DOHH2 (cell line): ENCODE measurements around the gene TRA2B.

Source experiments
- EZH2phosphoT487 ChIP-seq: fragments of 200-600 bp; sonication (generic); IDR thresholded peaks from 2 replicates; pipeline ENCODE4 v1.6.1; 2017; ENCODE audit warnings: borderline replicate concordance, mild to moderate bottlenecking, antibody characterized with exemption, low read length, moderate library complexity, mixed read lengths
- TF ChIP-seq, protein P1 (sequence below): fragments of 200-600 bp; sonication (generic); IDR thresholded peaks from one replicate; pipeline ENCODE4 v1.5.1; 2014; ENCODE audit warnings: antibody characterized with exemption, mild to moderate bottlenecking, low read depth, low read length; ENCODE audit not compliant: poor library complexity, severe bottlenecking

DNA sequence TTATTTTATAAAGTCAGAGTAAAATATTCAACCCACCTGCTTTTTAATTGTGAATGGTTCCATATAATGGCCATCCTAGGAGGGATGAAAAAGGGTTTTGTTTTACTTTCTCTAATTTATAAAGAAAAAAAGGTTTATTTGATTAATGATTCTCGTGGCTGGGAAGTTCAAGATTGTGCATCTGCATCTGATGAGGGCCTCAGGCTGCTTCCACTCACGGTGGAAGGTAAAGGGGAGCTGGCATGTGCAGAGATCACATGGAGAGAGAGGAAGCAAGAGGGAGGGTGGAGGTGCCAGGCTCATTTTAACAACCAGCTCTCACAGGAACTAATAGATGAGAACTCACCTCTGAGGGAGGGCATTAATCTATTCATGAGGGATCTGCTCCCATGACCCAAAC, 27.7 kb upstream of the TRA2B start:
- no peak for TF ChIP-seq EZH2phosphoT487
- TF ChIP-seq, protein P1, sequence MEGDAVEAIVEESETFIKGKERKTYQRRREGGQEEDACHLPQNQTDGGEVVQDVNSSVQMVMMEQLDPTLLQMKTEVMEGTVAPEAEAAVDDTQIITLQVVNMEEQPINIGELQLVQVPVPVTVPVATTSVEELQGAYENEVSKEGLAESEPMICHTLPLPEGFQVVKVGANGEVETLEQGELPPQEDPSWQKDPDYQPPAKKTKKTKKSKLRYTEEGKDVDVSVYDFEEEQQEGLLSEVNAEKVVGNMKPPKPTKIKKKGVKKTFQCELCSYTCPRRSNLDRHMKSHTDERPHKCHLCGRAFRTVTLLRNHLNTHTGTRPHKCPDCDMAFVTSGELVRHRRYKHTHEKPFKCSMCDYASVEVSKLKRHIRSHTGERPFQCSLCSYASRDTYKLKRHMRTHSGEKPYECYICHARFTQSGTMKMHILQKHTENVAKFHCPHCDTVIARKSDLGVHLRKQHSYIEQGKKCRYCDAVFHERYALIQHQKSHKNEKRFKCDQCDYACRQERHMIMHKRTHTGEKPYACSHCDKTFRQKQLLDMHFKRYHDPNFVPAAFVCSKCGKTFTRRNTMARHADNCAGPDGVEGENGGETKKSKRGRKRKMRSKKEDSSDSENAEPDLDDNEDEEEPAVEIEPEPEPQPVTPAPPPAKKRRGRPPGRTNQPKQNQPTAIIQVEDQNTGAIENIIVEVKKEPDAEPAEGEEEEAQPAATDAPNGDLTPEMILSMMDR: no peak
